IPS-11a (cell line): ENCODE results near the gene TNFRSF9.
A peak's percentile ranks its signal among the peaks of the same experiment; 100 is the strongest.
"Not testable (repeated sequence)": the region's sequence is repeated elsewhere in the genome, so short reads cannot be mapped to it uniquely, and the experiment has no call there.

ENCODE experiments used
- H3K4me3 ChIP-seq: one replicate; pipeline ENCODE4 v1.5.1; 2013; ENCODE audit warnings: low read depth, low read length, control low read depth

The TNFRSF9 gene

DNA sequence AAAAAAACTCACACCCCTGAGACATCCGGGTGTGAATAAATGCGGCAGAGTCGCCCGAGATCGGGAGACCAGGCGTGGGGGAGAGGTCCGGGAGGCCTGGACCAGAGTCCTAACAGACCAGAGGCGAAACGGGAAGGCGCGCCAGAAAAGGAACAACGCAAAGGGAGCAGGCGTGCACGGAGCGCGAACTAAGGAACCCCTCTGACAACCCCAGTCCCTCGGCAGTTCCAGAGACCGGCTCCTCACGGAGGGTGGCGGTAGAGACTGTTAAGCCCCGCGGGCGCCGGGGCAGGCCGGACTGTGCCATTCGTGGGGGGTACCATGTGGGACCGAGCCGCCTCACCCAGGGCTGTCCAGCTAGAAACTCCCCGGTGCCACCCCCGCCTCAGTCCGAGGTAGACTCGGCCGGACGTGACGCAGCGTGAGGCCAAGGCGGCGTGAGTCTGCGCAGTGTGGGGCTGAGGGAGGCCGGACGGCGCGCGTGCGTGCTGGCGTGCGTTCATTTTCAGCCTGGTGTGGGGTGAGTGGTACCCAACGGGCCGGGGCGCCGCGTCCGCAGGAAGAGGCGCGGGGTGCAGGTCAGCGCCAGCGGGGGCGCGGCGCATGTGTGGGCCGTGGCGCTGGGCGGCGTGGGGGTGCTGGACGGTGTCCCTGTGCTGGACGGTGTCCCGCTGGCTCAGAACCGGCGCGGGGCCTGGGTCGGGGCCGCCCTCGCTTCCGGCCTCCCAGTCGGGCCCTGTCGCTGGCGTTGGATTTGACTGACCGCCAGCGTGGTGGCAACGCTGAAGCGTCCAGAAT lies 20.8 kb upstream of the TNFRSF9 start, which contains the start of gene PARK7:
Gene PARK7 (plus strand): TSS at position 496 of the 798 bp plus-strand sequence. CDS start 1,075 bp downstream, outside the sequence.
- H3K4me3 ChIP-seq: peak within 1 kb of the TSS; percentile 88

DNA sequence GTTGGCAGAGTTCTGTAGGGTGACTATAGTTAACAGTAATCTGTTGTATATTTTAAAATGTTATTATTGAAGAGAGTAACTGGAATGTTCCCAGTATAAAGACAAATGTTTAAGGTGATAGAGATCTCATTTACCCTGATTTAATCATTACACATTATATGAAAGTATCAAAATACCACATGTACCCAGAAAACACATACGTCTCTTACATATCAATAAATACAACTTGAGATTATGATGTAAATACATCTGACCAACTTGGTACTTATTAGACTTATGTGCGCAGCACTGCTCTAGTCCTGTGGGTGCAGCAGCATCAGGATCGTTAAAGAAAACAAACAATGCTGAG lies 20.2 kb upstream of the TNFRSF9 start:
- peak overlapping the region; percentile 73 for H3K4me3 ChIP-seq

DNA sequence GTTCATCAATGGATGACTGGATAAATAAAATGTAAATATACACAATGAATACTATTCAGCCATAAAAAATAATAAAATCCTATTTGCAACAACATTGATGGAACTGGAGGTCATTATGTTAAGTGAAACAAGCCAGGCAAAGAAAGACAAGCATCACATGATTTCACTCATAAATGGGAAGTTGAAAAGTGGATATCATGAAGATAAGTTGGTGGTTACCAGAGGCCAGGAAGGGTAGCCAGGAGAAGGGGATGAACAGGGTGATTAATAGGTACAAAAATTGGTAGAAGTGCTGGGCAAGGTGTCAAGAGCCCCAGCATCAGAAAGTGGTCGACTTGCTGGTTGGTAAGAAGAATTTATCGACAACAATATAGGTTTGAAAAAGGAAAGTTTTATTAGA lies 19.5 kb upstream of the TNFRSF9 start:
- no peak overlapping the region for H3K4me3 ChIP-seq

DNA sequence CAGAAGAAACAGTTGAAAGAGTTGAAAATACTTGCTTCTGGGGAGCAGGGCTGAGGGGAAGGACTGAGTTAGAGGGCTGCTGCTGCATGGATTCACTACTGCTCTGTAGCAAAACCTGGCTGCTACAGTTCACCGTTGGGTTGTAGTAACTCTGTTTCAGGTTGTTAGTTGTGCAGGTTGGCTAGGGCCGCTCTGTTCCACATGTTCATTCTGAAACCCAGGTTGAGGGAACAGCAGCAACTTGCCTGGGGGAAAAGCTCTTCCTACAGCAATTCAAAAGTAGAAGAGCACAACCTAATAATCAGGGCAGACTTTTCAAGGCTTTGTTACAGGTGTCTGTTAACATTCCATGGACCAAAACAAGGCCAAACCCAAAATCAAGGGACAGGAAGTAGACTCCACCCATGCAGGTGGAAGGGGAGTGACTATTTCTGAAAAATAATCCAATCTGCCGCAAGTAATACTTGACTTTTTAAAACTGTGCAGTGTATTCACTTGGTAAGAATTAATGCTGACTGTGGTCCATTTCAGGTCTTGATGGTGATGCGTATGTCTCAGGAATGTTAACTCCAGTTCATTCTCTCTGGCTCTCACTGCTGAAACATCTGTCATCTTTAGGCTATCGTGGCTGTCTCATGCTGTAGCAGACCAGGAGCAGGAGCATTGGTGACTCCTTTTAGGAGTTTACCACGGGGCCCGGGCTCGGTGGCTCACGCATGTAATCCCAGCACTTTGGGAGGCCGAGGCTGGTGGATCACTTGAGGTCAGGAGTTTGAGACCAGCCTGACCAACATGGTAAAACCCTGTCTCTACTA lies 15.8 kb upstream of the TNFRSF9 start:
- no peak overlapping the region for H3K4me3 ChIP-seq

- H3K4me3 ChIP-seq: peak overlapping the region; percentile 39
Observed at GRCh38 chr1:7954683-7955082, 14.0 kb upstream of the TNFRSF9 start.

DNA sequence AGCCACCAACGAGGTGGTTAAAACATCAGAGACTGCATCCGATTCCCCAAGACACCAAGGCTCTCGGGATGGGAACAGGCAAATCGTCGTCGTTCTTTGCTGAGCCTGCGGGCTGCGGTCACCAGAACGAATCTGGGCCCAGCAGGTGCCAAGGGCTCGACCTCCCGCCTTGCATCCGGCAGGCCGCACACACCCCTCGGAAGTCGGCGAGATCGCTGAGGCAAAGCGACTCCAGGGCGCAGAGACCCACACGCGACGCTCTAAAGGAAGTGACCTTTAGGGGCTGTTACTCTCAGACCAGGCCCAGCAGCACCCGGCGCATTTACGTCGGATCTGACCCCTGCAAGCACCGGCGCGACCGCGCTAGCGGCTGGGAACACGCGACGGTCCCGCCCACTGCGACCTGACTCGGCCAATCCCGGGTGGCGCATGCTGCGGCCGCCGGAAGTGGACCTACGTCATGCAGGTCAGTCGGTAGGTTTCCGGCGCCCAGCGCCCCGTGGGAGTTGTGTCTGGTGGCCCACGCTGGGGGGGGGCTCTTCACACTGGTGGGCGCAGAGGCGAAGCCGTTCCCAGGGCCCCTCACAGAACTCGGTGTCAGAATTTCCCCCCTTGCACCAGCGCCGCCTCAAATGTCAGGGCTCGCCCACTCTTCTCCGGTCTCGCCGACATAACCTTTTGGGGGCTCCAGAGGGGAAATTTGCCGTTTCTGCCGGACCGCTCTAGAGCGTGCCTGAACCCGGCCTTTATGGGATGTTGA lies 13.4 kb upstream of the TNFRSF9 start:
- H3K4me3 ChIP-seq: peak overlapping the region; percentile 39

GRCh38 chr1:7952791-7953190 lies 12.2 kb upstream of the TNFRSF9 start:
- not testable (repeated sequence) for H3K4me3 ChIP-seq

- no peak overlapping the region for H3K4me3 ChIP-seq
Observed at GRCh38 chr1:7948960-7949359, 8.3 kb upstream of the TNFRSF9 start.

DNA sequence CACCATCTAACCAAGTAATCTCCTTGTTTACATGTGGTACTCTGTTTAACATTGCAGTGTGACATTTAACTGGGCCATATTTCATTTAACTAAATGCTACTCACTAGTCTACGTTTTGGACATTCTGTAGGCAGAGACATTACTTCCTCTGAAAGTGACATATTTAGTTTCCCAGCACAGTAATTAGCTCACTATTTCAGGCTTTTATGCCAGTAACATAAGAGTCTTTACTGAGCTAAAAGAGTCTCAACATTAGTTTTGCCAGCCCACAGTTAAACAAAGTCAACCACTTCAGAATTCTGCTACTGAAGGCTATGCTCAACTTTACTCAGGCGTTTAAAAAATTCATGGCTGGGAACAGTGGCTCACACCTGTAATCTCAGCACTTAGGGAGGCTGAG lies 2.6 kb upstream of the TNFRSF9 start:
- no peak overlapping the region for H3K4me3 ChIP-seq

GRCh38 chr1:7942214-7942921 lies 1.7 kb upstream of the TNFRSF9 start:
- no peak overlapping the region for H3K4me3 ChIP-seq

DNA sequence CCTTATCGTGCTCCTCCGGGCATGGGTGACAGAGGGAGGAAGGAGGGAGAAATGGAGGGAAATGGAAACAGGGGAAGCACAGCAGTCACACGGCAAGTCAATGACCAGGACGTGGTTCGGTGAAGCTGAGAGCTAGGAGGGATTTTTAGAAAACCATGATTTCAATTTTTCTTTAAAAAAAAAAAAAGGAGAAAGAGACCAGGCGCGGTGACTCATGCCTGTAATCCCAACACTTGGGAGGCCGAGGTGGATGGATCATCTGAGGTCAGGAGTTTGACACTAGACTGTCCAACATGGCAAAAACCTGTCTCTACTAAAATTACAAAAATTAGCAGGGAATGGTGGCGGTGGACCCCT lies 776 bp upstream of the TNFRSF9 start:
- no peak overlapping the region for H3K4me3 ChIP-seq

- H3K4me3 ChIP-seq: no peak overlapping the region
Observed at GRCh38 chr1:7940034-7940433, 605 bp downstream of the TNFRSF9 start.

DNA sequence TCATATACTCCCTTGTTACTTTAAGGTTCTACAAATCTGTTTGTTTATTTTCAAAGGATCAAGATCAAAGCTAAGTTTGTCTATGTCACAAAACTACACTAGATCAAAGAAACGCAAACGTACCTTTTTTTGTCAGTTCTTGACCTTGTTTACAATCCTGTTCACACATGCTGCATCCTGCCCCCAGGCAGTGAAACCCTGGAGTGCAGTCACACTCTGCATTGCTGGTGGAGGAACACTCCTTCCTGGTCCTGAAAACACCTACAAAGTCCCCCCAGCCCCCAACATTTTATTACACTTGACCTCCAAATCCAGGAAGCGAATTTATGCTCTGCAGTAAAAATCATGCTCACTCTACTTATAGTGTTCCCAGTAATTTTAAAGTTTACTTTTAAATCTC lies 2.6 kb downstream of the TNFRSF9 start:
- no peak overlapping the region for H3K4me3 ChIP-seq

- H3K4me3 ChIP-seq: no peak overlapping the region
Observed at GRCh38 chr1:7932524-7933138, 8.0 kb downstream of the TNFRSF9 start.

GRCh38 chr1:7931446-7931812 lies 9.2 kb downstream of the TNFRSF9 start:
- no peak overlapping the region for H3K4me3 ChIP-seq

- no peak overlapping the region for H3K4me3 ChIP-seq
Observed at GRCh38 chr1:7930645-7931445, 9.8 kb downstream of the TNFRSF9 start.

DNA sequence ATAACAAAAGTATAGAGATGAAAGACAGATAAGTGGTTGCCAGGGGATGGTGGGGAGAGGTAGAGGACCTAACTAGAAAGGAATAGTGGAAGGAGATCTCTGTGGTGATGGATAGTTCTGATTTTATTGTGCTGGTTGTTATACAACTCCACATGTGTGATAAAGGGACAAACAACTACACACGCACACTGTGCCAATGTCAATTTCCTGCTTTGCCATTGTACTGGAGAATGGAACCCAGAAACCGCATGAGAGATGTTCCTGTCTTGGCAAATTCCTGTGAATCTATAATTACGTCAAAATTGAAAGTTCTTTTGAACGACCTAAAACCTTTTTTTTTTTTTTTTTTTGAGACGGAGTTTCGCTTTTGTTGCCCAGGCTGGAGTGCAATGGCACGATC lies 11.0 kb downstream of the TNFRSF9 start:
- no peak overlapping the region for H3K4me3 ChIP-seq

- H3K4me3 ChIP-seq: no peak overlapping the region
Observed at GRCh38 chr1:7928247-7928646, 12.4 kb downstream of the TNFRSF9 start.

DNA sequence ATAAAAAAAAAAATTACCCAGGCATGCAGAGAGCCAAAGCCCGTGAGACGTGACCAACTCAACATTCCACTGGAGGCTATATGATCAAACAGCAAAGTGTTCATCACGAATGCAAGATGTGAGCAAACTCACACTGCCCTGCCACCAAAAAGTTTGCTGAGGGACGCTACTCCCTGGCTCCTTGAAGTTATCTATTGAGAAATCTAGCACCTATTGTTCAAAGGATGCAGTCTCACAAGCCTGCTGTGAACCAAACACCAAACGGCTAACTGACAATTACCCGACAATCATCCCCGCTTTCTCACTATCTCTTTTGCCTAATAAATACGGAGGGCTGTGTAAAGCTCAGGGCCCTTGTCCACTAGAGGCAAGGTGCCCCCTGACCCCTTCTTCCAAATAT lies 13.6 kb downstream of the TNFRSF9 start:
- H3K4me3 ChIP-seq: not testable (repeated sequence)

GRCh38 chr1:7922301-7922700 lies 18.3 kb downstream of the TNFRSF9 start:
- H3K4me3 ChIP-seq: no peak overlapping the region
